Kasumi-1 (cell line): ENCODE results near the gene TNFRSF18.

ENCODE experiments used
- DNase-seq, 2 experiments: peaks; one replicate each; lab custom pipeline; 2025; lab: John Stamatoyannopoulos, UW

The TNFRSF18 gene

DNA sequence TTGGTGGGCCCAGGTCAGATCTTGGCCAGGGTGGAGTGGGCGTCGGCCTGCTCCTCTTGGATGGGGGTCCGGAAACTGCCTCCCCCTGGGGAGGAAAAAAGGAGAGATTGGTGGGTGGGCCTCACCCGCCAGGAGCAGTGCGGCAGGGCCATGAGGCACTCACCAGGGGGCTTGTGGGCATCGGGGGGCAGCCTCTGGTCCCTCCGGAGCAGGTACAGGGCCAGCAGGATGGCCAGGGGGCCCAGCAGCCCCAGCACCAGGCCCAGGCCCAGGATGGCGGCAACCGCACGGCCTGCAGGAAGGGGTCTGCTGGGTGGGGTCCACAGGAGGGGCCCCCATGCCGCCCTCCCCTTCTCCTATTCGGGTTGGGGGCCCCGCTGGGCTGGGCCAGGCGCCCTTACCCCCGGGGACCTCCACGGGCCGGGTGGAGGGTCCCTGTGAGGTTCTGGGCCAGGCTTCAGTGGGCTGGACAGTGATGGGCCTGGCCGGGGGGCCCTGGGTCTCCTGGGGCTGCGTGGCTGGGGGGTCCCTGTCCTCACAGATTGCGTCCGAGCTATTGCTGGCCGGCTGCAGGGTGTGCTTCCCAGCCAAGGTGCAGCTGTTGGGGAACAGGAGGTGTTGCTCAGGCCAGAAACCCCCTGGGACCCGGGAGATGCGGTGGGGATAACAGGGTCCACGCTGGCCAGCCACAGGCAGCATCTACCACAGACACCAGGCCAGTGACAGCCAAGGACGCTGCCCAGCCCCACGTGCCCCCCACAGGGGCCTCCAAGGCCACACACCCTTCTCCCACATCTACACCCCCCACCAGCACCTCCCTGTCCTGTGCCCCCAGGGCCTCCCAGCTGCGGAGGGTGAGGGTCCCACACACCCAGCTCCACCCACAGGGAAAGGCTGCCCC is 5.4 kb upstream of the TNFRSF18 start:
- no peak for DNase-seq

GRCh38 chr1:1210726-1211540 is 4.5 kb upstream of the TNFRSF18 start:
- no peak for DNase-seq

- peak; percentile 23 to 53 for DNase-seq
These were observed 2.5 kb upstream of the TNFRSF18 start for GRCh38 chr1:1208713-1209433.

DNA sequence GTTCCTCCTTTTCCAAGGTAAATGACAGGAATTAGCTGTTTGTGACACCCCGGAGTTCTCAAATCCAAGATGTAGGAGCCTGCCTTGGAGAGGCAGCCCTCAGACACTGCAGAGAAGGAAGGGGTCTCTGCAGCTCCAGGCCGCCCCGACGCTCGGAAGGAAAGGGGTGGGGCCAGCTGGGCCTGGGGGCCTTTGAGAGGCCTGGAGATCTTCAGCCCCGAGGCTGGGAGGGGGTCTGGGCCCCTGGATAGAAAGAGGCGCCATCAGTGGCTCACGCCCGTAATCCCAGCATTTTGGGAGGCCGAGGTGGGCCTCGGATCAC is 1.1 kb upstream of the TNFRSF18 start:
- no peak for DNase-seq

DNA sequence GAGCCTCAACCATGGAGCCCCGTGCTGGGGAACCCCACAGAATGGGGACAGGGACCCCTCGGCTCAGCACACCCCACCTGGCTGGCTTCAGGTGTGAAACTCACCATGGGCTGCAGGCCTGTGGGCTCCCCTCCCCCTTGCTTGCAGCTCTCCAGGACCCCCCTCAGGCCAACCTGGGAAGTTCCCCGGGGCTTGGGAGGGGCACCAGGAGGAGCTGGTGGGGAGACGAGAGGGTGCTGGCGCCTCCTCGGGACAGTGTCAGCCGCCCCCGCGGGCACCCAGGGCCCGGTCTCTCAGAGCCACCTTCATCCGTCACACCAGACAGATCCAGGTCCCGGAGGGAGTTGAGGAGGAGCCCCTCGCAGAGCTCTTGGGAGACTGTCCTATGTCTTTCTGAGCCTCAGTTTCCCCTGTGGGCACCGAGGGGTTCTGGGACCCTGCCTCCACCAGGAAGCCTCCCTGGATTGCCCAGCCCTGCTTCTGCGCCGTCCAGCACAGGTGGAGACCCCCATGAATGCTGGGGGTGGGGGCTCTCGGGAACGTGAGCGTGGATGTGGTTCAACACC is 657 bp upstream of the TNFRSF18 start:
- DNase-seq, result no peak

DNA sequence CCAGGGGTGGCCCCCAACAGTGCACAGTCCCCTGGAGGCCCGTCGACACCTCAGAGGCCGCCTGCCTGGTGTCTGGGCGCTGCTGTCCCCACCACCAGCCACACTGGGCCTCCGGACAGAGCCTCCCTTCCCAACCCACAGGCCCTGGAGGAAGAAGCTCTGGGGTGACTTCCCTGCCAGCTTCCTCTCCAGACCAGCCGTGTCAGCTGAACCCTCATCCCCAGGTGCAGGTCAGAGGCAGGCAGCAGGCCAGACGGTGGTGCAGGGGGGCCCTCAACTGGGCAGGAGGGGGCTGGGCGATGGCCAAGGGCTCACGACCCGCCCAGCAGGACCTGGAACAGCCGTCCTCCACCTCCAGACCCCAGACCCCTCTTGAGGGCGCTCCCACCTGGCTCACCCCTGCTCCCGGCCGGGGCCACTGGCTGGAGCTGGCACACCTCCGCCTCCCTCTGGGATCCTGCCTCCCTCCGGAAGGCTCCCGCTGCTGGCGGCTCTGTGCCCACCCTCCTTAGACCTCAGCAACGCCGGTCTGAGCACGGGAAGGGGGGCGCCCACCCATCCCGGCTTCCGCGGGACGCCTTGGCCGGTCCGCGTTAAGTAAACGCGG is 520 bp downstream of the TNFRSF18 start:
- DNase-seq, result no peak

- DNase-seq, result no peak
These were observed 1.2 kb downstream of the TNFRSF18 start for GRCh38 chr1:1204998-1205768.

- DNase-seq, result no peak
These were observed 1.9 kb downstream of the TNFRSF18 start for GRCh38 chr1:1204425-1204920.

DNA sequence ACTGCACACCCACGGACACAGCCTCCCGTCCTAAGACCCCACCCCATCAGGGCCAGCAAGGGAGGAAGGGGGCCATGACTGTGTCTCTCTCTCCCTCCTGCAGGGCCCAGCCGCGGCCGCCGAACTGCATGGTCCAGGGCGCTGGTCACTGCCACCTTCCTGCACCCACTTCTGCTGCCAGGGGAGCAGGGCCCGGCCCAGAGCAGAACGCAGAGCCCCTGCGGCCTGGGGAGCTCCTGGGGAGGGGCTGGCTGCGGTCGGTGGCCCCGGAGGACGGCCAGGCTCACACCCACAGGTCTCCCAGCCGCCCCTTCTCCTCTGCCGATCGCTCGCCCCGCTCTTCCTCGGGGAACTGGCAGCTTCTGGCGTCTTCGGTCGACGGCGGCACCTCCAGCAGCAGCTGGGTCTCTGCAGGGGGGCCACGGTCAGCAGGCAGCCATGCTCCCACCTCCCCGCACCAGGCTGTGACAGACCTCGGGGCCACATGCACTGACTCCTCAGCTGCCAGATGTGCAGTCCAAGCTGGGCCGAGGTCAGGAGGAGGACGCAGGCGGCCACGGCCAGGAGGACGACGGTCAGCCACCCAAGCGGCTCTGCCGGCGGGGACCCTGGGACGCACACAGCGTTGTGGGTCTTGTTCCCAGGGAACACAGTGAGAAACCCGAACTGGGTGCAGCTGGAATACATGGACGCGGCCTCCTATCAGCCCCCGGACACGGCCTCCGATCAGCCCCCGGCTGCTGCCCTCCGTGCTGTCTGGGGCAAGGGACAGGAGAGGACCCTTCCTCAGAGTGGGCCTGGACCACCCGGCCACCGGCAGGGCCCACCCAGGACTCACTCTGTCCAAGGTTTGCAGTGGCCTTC is 2.6 kb downstream of the TNFRSF18 start:
- peak in 1 of 2 experiments; percentile 6 for DNase-seq

- DNase-seq, result no peak
These were observed 3.4 kb downstream of the TNFRSF18 start for GRCh38 chr1:1202831-1203560.

DNA sequence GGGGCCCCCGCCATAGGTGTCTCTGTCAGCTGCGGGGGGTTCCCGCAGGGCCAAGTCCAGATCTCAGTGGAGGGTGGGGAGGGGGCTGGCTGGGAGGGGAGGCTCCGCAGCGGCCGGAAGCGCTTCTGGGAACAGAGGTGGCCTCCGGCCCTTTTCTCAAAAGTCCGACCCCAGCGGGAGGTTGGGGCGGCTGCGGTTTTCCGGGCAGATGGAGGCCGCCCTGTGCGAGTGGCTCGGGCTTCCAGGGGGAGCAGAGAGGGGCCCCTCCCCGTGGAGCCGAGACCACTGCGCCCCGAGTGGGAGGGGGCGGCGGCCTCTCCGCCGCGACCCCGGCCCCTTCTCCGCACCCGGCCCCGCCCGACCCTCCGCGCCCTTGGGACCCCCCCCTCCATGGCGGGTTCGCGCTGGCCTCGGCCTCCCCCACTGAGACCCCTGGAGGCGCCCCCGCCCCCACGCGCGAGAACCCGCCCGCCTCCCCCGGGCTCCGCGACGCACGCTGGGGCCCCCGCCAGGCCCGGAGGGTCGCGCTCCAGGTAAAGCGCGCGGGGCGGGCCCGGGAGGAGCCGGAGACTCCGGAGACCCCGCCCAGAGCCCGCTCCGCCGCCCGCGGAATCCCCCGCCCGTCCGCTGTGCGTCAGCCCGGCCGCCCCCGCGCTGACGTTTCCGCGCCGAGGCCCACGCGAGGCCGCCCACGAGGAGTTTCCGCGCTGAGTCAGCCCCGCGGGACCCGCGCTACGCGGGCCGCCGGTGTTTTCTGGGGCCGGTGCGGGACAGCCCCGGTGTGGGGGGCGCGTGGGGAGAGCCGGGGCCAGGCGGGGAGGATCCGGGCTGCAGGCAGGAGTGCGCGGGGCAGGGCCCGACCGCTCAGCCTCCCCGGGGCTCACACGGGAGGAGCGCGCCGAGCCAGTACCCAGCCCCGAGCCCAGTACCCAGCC is 5.2 kb downstream of the TNFRSF18 start:
- no peak for DNase-seq

- DNase-seq, result no peak
These were observed 6.2 kb downstream of the TNFRSF18 start for GRCh38 chr1:1199961-1200875.

GRCh38 chr1:1199141-1199960 is 7.0 kb downstream of the TNFRSF18 start:
- DNase-seq, result no peak

DNA sequence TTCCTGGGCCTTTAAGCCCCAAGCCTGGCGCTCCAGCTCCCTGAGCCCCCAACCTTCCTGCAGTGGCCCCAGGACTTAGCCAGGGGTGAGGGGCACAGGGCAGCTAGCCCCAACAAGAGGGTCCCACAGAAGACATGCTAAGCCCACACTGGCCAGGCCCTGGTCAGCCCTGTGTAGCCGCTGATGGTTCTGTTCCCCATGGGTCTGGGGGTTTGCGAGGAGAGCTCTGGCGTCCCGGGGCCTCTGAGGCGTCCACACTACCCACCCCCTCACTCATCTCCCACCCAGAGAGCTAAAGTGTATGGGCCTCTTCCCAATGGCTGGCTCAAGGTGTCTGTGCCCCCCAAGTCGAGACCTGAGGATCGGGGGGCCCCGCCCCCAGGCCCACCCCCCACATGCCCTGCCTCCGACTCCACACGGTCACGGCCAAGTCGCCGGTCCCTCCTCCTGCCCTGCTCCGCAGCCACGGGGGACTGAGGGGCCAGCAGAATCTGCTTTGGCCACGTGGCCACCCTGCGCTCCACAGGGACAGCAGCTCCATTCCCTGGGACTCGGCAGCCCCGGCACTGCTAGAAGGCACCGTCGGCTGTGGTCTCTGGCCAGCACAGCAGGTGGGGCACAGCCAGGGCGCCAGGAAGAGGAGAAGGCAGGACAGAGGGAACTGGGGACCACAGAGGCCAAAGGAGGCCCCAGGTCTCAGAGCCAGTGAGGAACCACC is 7.8 kb downstream of the TNFRSF18 start:
- DNase-seq, result no peak
